ENCODE measurements around the gene RHOJ.

DNA sequence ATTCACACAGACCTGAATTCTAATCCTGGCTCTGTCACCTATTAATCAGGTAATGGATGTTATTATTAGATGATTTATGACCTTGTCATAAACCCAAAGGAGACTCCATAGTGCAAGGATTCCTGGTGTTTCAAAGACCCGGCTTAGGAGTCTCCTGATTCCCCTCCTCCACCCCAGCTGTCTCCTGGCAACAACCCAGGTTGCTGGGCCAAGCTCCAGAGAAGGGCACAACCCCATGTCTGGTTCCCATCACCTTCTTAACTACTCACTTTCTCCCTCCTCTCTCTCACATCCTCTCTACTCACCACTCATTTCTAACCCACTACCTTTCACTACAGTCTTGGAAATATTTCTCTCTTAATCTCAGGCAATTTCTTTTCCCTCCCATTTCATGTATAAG is 41.6 kb downstream of the RHOJ start:
- TF ChIP-seq, protein P1, sequence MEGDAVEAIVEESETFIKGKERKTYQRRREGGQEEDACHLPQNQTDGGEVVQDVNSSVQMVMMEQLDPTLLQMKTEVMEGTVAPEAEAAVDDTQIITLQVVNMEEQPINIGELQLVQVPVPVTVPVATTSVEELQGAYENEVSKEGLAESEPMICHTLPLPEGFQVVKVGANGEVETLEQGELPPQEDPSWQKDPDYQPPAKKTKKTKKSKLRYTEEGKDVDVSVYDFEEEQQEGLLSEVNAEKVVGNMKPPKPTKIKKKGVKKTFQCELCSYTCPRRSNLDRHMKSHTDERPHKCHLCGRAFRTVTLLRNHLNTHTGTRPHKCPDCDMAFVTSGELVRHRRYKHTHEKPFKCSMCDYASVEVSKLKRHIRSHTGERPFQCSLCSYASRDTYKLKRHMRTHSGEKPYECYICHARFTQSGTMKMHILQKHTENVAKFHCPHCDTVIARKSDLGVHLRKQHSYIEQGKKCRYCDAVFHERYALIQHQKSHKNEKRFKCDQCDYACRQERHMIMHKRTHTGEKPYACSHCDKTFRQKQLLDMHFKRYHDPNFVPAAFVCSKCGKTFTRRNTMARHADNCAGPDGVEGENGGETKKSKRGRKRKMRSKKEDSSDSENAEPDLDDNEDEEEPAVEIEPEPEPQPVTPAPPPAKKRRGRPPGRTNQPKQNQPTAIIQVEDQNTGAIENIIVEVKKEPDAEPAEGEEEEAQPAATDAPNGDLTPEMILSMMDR (CRISPR knock-in tag; IDR thresholded peaks at IDR 0.05), result no peak
- TF ChIP-seq TCF7L2 (IDR thresholded peaks at IDR 0.05; ENCODE audit: low read depth, low read length), result no peak
- TF ChIP-seq ZNF350 (CRISPR knock-in tag; IDR thresholded peaks at IDR 0.05; ENCODE audit: borderline replicate concordance, low read depth), result no peak
- no peak for TF ChIP-seq ARID2 (CRISPR knock-in tag; IDR thresholded peaks at IDR 0.05; ENCODE audit: borderline replicate concordance)
- TF ChIP-seq POLR2A (IDR thresholded peaks at IDR 0.05; ENCODE audit: insufficient read depth in 1 of 2, low read depth in 2 of 2, low read length in 2 of 2), result no peak
- TF ChIP-seq, protein P2, sequence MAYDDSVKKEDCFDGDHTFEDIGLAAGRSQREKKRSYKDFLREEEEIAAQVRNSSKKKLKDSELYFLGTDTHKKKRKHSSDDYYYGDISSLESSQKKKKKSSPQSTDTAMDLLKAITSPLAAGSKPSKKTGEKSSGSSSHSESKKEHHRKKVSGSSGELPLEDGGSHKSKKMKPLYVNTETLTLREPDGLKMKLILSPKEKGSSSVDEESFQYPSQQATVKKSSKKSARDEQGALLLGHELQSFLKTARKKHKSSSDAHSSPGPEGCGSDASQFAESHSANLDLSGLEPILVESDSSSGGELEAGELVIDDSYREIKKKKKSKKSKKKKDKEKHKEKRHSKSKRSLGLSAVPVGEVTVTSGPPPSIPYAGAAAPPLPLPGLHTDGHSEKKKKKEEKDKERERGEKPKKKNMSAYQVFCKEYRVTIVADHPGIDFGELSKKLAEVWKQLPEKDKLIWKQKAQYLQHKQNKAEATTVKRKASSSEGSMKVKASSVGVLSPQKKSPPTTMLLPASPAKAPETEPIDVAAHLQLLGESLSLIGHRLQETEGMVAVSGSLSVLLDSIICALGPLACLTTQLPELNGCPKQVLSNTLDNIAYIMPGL (CRISPR knock-in tag; IDR thresholded peaks at IDR 0.05; ENCODE audit: borderline replicate concordance in 1 of 2, low read depth in 1 of 2), result no peak
